Activated naive CD8-positive, alpha-beta T cell (primary cell): Measurements from ENCODE around the gene TMEM138.

Experiments used
- H3K27ac Mint-ChIP-seq: one replicate; pipeline ENCODE4 v1.8.0; 2021; ENCODE audit warnings: mixed read lengths
- H3K27me3 Mint-ChIP-seq: one replicate; pipeline ENCODE4 v1.8.0; 2021; ENCODE audit warnings: mixed read lengths
- H3K36me3 Mint-ChIP-seq: one replicate; pipeline ENCODE4 v1.8.0; 2021; ENCODE audit warnings: mixed read lengths
- H3K4me1 Mint-ChIP-seq: one replicate; pipeline ENCODE4 v1.8.0; 2021; ENCODE audit warnings: low read depth, mixed read lengths
- H3K4me3 Mint-ChIP-seq: one replicate; pipeline ENCODE4 v1.8.0; 2021; ENCODE audit warnings: mild to moderate bottlenecking, mixed read lengths
- H3K9me3 Mint-ChIP-seq: one replicate; pipeline ENCODE4 v1.8.0; 2021; ENCODE audit warnings: low read depth, mixed read lengths

Gene TMEM138

DNA sequence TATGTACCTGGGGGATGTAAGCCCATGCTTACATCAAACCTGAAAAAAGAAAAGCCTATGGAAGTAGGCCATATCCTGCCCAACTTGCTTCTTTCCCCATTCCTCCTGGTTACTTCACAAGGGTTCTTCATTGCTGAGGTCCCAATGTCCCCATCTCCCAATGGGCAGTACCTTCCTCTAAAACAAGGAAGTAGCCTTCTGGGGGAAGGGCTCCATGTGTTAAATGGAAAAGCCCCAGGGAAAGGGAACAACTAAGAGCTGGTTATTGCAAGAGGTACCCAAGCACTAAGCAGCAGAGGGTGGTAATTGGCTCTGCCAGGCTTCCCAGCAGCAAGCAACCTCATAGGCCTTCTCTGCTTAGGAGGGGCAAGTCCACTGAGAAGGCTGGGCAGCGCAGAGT lies 41.5 kb downstream of the TMEM138 start:
- Mint-ChIP-seq H3K36me3 (peaks cover 3% of the 10 kb centered on the region), H3K27me3 (no peaks in the 10 kb centered on the region), H3K9me3 (no peaks in the 10 kb centered on the region), H3K4me1 (no peaks in the 10 kb centered on the region), H3K4me3 (no peak overlapping the region), H3K27ac (no peak overlapping the region)

DNA sequence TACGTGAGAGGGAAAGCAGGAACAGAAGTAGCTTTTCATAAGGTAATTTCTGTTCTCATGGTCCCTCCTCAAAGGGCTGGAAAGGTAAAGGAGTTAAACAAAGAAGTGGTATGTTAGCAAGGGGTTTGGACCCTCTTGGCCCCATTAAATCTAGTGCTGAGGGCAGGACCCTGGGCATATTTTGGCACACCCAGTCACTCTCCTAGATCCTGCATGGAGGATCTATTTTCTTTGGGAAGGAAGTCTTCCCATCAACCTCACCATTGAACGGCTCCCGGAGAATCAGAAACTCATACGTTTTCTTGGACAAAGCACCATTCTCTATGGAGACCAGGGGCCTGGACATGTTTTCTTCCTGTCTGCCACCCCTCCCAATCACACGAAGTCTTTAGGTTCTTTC lies 41.9 kb downstream of the TMEM138 start:
- Mint-ChIP-seq H3K9me3 (no peaks in the 10 kb centered on the region), H3K36me3 (peaks cover 3% of the 10 kb centered on the region), H3K4me1 (no peaks in the 10 kb centered on the region), H3K27me3 (no peaks in the 10 kb centered on the region), H3K4me3 (no peak overlapping the region), H3K27ac (no peak overlapping the region)

GRCh38 chr11:61404641-61405040 lies 42.5 kb downstream of the TMEM138 start:
- H3K27ac Mint-ChIP-seq = peak overlapping the region; percentile 67
- no peaks in the 10 kb centered on the region for H3K4me1 Mint-ChIP-seq
- H3K36me3 Mint-ChIP-seq = peaks cover 3% of the 10 kb centered on the region
- H3K27me3 Mint-ChIP-seq = no peaks in the 10 kb centered on the region
- no peak overlapping the region for H3K4me3 Mint-ChIP-seq
- no peaks in the 10 kb centered on the region for H3K9me3 Mint-ChIP-seq

DNA sequence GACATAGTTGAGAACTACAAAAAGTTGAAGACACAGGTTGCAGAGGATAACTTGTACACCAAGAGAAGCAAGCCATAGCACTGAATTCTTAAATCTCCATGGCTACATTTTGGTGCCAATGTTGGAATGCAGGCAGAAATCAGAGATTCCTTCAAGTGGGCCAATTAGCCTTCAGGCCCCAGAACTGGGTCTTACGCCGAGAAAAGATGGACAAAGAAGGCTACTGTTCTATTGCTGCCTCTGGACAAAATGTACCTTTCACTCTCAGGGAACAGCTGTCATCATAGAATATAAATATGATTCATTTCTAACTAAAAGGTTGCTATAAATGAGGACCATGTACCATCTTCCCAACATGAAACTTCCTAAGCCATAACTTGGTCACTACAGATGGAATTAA lies 43.9 kb downstream of the TMEM138 start:
- H3K4me3 Mint-ChIP-seq = no peak overlapping the region

DNA sequence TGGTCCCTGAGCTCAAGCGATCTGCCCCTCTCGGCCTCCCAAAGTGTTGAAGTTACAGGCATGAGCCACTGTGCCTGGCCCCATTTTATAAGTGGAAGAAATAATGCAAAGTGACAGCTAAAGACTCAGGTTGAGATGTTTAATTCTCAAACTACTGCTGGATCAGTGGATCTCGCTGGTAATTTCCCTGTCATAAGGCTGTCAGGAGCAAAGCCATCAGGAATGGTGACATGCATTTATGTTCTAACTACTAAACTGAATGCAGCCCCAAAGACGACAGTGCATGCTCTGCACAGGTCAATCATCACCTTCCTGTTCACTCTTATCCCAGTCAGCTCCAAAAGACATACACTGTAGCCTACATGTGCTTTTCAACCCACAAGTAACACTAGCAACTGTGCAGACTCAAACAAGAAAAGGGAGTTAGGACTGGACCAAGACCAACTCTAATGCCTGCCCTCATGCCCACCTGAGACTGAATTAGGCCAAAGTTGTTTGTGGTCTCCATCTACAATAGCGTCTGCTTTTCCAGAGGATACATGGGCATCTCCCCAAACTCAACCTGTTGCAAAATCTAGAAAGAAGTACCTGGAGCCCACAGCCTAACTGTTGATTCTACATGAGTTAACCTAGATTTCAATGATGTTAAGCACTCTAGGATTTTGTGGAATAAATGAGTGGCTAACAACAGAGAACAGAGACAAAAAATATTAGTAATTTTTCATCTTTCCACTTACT lies 45.0 kb downstream of the TMEM138 start:
- H3K27me3 Mint-ChIP-seq = no peaks in the 10 kb centered on the region
- no peaks in the 10 kb centered on the region for H3K4me1 Mint-ChIP-seq
- H3K4me3 Mint-ChIP-seq = no peak overlapping the region
- H3K36me3 Mint-ChIP-seq = peaks cover 7% of the 10 kb centered on the region
- H3K9me3 Mint-ChIP-seq = no peaks in the 10 kb centered on the region
- H3K27ac Mint-ChIP-seq = peak overlapping the region; percentile 23

More for the DNA sequence above, 43.9 kb downstream of the TMEM138 start:
- H3K27ac Mint-ChIP-seq = peak overlapping the region; percentile 12
- peaks cover 3% of the 10 kb centered on the region for H3K36me3 Mint-ChIP-seq
- H3K9me3 Mint-ChIP-seq = no peaks in the 10 kb centered on the region
- H3K27me3 Mint-ChIP-seq = no peaks in the 10 kb centered on the region
- H3K4me1 Mint-ChIP-seq = no peaks in the 10 kb centered on the region

- Mint-ChIP-seq H3K9me3 (no peaks in the 10 kb centered on the region), H3K36me3 (peaks cover 10% of the 10 kb centered on the region), H3K4me3 (no peak overlapping the region), H3K27ac (no peak overlapping the region), H3K4me1 (peaks cover 9% of the 10 kb centered on the region), H3K27me3 (no peaks in the 10 kb centered on the region)
Observed at GRCh38 chr11:61411589-61411988, 49.4 kb downstream of the TMEM138 start.

GRCh38 chr11:61413496-61413895 lies 51.3 kb downstream of the TMEM138 start:
- peak overlapping the region; percentile 77 for H3K27ac Mint-ChIP-seq
- H3K4me3 Mint-ChIP-seq = no peak overlapping the region
- peaks cover 26% of the 10 kb centered on the region for H3K4me1 Mint-ChIP-seq

GRCh38 chr11:61414547-61414946 lies 52.4 kb downstream of the TMEM138 start:
- peaks cover 31% of the 10 kb centered on the region for H3K4me1 Mint-ChIP-seq
- H3K4me3 Mint-ChIP-seq = no peak overlapping the region
- no peaks in the 10 kb centered on the region for H3K9me3 Mint-ChIP-seq
- H3K27me3 Mint-ChIP-seq = no peaks in the 10 kb centered on the region
- H3K36me3 Mint-ChIP-seq = peaks cover 10% of the 10 kb centered on the region
- peak overlapping the region; percentile 66 for H3K27ac Mint-ChIP-seq

More at GRCh38 chr11:61413496-61413895, 51.3 kb downstream of the TMEM138 start:
- no peaks in the 10 kb centered on the region for H3K9me3 Mint-ChIP-seq
- H3K36me3 Mint-ChIP-seq = peaks cover 10% of the 10 kb centered on the region
- no peaks in the 10 kb centered on the region for H3K27me3 Mint-ChIP-seq

DNA sequence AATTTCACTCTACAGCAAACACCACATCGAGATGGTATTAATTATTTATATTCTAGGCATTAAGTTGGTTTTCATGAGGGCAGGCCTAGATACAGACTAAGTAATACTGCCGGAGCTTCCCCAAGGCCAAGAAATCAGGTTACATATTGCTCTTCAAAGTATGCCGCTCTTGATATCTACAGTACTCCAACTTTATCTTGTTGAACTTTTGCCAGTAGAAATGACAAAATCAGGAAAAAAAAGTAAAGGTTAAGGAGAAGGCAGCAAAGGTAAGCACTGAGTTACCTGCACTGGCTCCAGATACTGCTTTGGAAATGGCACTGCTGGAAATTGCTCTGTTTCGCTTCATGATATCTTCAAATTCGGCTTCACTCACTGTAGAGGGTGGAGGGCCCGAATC lies 53.2 kb downstream of the TMEM138 start:
- no peaks in the 10 kb centered on the region for H3K9me3 Mint-ChIP-seq
- H3K27ac Mint-ChIP-seq = no peak overlapping the region
- no peaks in the 10 kb centered on the region for H3K27me3 Mint-ChIP-seq
- peaks cover 33% of the 10 kb centered on the region for H3K4me1 Mint-ChIP-seq
- H3K4me3 Mint-ChIP-seq = no peak overlapping the region
- H3K36me3 Mint-ChIP-seq = peaks cover 10% of the 10 kb centered on the region

DNA sequence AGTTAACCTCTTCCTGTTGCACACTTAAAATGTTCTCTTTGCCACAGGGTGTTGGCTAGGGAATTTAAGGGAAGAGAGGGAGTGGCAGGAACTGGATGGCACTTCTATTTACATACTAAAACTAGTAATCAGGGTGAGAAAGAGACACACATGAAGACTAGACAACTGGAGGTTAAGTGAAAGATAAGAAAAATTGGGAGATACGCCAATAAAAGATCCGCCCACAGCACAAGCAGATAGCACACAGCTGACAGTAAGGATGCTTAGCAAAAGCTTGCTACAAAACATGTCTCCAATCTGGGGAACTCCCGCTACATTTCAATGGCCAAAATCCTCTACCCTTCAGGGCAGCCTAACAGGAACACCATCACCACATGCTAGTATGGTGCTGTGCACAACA lies 54.8 kb downstream of the TMEM138 start:
- H3K4me1 Mint-ChIP-seq = peaks cover 42% of the 10 kb centered on the region
- H3K36me3 Mint-ChIP-seq = peaks cover 7% of the 10 kb centered on the region
- no peak overlapping the region for H3K4me3 Mint-ChIP-seq
- no peaks in the 10 kb centered on the region for H3K9me3 Mint-ChIP-seq
- H3K27me3 Mint-ChIP-seq = no peaks in the 10 kb centered on the region
- peak overlapping the region; percentile 66 for H3K27ac Mint-ChIP-seq

GRCh38 chr11:61417670-61418069 lies 55.5 kb downstream of the TMEM138 start:
- H3K4me3 Mint-ChIP-seq = no peak overlapping the region
- H3K27ac Mint-ChIP-seq = peak overlapping the region; percentile 66
- peaks cover 6% of the 10 kb centered on the region for H3K36me3 Mint-ChIP-seq
- peaks cover 50% of the 10 kb centered on the region for H3K4me1 Mint-ChIP-seq
- no peaks in the 10 kb centered on the region for H3K27me3 Mint-ChIP-seq
- no peaks in the 10 kb centered on the region for H3K9me3 Mint-ChIP-seq

DNA sequence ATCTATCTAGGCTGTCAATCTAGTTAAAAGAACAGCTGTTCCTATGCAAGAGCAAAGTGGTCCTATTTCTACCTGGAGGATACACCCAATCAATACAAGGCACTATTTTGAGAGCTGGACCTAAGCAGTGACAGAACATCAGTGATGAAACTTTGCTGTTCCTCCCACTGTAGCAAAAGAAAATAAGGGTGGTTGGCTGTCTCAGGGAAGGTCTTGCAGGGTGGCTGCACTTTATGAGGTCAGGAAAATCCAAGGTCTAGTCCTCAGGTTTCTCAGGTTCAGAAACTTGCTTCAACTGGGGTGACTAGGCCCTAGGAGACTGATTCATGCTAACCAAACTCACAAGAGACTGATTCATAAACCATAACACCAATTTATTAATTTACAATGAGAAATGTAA lies 56.0 kb downstream of the TMEM138 start:
- Mint-ChIP-seq H3K9me3 (no peaks in the 10 kb centered on the region), H3K4me3 (no peak overlapping the region), H3K27ac (peak overlapping the region; percentile 66), H3K36me3 (peaks cover 6% of the 10 kb centered on the region), H3K27me3 (no peaks in the 10 kb centered on the region), H3K4me1 (peaks cover 51% of the 10 kb centered on the region)
